ENCODE results near the gene ARRDC5. TPM values are rescaled to one million over a fixed set of nuclear protein-coding genes. Genes with fewer than 3 reads are reported as not detected.
A peak's percentile ranks its signal among the peaks of the same experiment; 100 is the strongest.

The ARRDC5 gene
- total RNA-seq, 1 donor from 2014 or later = 0.57 TPM

DNA sequence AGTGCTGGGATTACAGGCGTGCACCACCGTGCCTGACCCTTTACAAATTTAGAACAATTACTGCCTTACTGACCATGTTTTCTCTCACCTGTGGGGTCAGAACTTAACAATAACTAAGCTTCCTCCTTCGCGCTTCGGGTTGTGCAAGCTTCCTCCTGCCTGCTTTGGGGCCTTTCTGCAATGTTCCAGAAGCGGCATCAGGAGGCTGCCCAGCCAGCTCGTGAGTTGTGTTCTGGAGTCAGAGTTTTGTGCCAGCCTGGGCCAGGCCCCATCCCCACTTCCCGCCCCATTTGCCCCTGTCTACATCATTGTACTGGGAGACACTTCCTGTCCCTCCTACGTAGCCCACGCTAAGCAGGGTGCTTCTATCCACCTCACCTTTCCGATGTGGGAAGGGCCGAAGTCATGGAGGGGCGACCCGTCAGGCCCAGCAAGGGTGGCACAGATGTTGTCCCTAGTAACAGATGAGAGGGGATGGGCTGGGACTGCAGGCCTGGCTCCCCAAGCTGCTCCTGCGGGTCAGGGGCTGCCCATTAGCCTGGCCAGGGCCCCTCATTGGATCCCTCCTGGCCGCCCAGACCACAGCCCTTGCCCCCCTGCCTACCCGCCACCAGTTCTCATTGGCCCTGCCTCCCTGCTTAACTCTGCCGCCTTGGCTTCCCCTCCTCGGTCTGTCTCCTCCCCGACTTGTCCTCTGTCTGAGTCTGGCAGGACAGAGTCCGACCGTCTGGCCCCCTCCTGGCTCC, 20.0 kb upstream of the ARRDC5 start:
- Mint-ChIP-seq H3K9me3 (no peaks in the 10 kb centered on the region), H3K27ac (no peak overlapping the region), H3K4me1 (ENCODE audit: low read depth) (peaks cover 5% of the 10 kb centered on the region), H3K27me3 (ENCODE audit: insufficient read depth) (no peaks in the 10 kb centered on the region), H3K36me3 (ENCODE audit: low read depth) (peaks cover 13% of the 10 kb centered on the region), H3K4me3 (no peak overlapping the region)
- no peak for DNase-seq (ENCODE audit: low spot score)
- intact Hi-C loops (cut with micrococcal nuclease) = no loop called here

DNA sequence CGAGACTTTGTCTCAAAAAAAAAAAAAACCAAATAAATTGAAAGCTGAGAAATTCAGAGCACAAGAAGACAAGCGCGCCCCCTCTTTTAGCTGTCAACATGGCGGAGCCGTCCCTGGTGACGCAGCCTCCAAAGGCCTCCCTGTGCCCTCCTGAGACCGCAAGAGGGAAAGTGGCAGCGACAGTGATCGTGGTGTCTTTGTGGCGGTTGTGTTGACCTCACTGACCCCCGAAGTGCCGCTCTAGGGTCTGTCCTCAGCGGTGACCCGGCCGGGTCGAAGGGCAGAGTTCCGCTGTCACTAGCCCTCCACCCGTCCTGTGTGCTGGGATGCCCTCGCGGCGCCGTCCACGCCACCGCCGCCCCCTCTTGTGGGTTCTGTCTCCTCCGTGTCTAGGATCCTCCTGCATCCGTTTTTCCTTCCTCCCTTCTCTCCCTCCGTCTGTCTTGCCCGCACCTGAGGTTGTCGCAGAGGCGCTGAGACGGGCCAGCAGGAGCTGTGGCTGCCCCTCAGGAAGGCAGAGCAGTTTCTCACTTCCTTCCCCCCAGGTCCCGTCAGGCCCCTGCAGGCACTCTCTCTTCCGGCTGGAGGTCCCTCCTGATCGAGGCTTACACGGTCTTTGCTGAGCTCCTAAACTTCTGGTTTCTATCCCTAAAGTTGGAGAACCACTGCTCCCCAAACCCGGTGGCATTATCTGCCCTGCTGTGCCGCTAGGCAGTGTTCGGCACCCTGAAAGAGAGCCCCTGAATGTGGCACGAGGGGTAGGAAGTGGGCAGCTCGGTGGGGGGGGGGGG, 13.8 kb upstream of the ARRDC5 start:
- Mint-ChIP-seq H3K4me3 (peak overlapping the region; percentile 88), H3K27ac (peak overlapping the region; percentile 88), H3K9me3 (no peaks in the 10 kb centered on the region), H3K27me3 (ENCODE audit: insufficient read depth) (no peaks in the 10 kb centered on the region), H3K4me1 (ENCODE audit: low read depth) (peaks cover 54% of the 10 kb centered on the region), H3K36me3 (ENCODE audit: low read depth) (peaks cover 46% of the 10 kb centered on the region)
- intact Hi-C loops (cut with micrococcal nuclease) = no loop called here
- DNase-seq (ENCODE audit: low spot score) = no peak

DNA sequence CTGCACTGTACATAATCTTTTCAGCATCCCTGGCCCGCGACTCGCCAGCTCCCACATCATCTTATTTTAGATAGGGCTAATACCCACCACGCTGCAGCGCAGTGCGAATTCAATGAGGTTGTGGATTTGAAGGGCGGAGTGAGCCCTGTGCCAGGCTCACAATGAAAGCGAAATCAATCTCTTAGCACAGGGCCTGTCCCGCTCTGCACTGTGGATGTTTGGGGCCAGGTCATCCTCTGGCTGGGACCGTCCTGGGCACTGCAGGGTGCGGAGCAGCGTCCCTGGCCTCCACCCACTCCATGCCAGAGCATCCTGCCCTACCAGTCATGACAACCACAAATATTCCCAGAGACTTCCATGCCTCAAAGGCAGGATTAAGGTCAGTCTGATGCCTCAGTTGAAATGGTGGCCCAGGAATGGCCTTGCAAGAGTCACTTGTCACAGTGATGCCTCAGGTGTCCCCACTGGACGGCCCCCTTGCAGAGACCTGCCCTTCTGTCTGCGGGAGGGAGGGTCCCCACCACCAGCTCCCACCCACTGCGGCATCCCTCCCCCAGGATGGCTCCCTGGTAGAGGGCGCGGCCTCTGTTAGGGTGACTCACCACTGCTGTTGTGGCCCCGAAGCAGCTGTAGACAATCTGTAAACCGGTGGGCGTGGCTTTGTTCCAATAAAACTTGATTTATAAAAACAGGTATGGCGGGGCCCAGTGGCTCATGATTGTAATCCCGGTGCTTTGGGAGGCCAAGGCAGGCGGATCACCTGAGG, 12.2 kb upstream of the ARRDC5 start:
- Mint-ChIP-seq H3K27ac (peak overlapping the region; percentile 79), H3K4me3 (peak overlapping the region; percentile 88), H3K9me3 (no peaks in the 10 kb centered on the region), H3K36me3 (ENCODE audit: low read depth) (peaks cover 43% of the 10 kb centered on the region), H3K4me1 (ENCODE audit: low read depth) (peaks cover 54% of the 10 kb centered on the region), H3K27me3 (ENCODE audit: insufficient read depth) (no peaks in the 10 kb centered on the region)
- intact Hi-C loops (cut with micrococcal nuclease) = loop anchor here (1.0 to 5.0 kb wide), 3 partner anchors 48 to 193 kb away; partner anchors contain the start of genes DPP9 and PLIN3
- peak; percentile 73 for DNase-seq (ENCODE audit: low spot score)

DNA sequence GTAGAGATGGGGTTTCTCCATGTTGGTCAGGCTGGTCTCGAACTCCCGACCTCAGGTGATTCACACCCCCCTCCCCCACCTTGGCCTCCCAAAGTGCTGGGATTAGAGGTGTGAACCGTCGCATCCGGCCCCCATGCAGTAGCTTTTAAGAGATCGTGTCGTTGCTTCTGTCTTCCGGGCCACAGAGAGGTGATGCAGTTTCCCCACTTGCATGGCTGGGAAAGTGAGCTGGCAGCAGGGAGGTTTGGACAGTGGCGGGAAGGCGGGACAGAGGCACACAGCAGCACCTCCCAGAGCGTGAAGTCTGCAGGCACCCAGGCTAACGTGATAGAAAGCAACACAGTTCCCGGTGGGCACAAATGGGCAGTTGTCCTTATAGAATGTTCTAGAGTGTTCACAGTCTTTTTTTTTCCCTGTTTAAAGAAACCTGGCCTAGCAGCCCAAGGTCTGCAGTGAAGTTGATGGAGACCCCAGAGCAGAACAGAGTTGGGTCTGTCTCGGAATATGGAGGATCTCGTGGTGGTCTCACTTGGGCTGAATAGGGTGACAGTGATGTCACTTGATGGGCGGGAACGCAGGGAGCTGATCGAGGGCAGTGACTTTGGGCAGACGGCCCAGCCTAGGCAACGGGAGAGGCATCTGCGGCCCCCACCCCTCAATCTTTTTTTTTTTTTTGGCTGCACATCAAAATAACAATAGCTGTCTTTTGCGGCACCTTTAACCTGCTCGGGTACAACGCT, 11.5 kb upstream of the ARRDC5 start:
- no peak for DNase-seq (ENCODE audit: low spot score)

DNA sequence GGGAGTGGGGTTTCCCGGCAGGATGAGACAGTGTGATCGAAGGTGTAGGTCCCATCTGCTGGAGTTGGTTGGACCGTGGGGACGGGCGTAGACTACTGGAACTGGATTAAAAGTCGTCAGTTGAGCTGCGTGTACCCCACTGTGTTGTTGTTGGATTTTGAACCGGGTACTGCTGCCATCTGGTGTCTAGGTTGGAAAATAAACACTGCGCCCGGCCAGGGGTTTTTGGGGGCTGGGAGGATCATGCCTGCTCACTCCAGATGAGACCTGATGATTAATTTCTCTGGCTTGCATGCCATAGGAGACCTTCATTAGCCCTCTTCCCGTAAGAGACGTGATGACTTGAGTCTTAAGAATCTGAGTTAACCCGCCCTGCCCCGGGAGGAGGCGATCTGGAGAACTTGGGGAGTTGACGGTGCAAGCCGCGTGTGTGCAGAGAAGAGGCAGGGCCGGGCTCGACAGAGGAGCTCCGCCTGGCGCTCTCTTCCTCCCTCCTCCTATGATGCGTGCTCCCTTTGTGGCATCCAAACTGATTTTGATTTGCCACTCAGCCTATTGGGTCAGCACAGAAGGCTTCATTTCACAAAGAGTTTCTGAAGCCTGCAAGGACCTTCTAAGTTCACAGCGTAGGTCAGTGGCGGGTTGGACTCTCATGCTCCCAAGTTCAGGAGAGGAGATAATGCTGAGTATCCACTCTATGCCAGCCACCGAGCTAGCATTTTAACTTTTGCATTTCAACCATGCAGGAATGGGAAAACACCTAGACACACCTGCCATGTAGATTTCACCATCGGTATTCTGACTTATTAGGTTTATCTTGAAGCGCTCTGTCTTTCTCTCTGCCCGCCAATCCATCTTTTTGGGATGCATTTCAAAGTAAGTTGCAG, 9.3 kb upstream of the ARRDC5 start:
- H3K9me3 Mint-ChIP-seq = no peaks in the 10 kb centered on the region
- no peaks in the 10 kb centered on the region for H3K27me3 Mint-ChIP-seq (ENCODE audit: insufficient read depth)
- peak overlapping the region; percentile 89 for H3K4me3 Mint-ChIP-seq
- H3K36me3 Mint-ChIP-seq (ENCODE audit: low read depth) = peaks cover 39% of the 10 kb centered on the region
- H3K27ac Mint-ChIP-seq = peak overlapping the region; percentile 79
- intact Hi-C loops (cut with micrococcal nuclease) = loop anchor here (1.0 to 5.0 kb wide), 3 partner anchors 40 to 190 kb away; partner anchors contain the start of gene DPP9
- DNase-seq (ENCODE audit: low spot score) = peak; percentile 62
- H3K4me1 Mint-ChIP-seq (ENCODE audit: low read depth) = peaks cover 54% of the 10 kb centered on the region

More for the DNA sequence above, 11.5 kb upstream of the ARRDC5 start:
- Mint-ChIP-seq H3K27ac (peak overlapping the region; percentile 79), H3K36me3 (ENCODE audit: low read depth) (peaks cover 41% of the 10 kb centered on the region), H3K4me1 (ENCODE audit: low read depth) (peaks cover 54% of the 10 kb centered on the region), H3K4me3 (peak overlapping the region; percentile 88), H3K27me3 (ENCODE audit: insufficient read depth) (no peaks in the 10 kb centered on the region), H3K9me3 (no peaks in the 10 kb centered on the region)
- intact Hi-C loops (cut with micrococcal nuclease) = loop anchor here (5.0 kb wide), 1 partner anchor 192 kb away; the partner anchor contains the start of gene DPP9

DNA sequence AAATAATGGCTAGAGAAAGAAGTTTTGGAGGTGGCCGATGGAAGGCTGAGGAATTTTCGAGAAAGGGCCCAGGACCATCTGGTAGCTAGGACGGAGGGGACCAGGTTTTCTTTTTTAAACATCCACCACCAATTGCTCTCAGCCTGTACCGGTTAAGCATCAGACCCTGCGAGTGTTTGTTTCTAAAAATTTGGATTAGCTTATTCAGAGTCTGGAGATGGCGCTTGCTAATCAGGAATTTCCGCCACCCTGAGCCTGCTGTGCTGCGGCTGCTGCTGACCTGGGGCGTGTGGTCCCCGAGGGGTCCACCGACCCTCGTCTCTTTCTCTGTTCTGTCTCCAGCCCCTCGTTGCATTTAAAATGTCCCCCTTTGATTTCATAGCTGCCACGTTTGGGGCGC, 8.6 kb upstream of the ARRDC5 start:
- Mint-ChIP-seq H3K27ac (peak overlapping the region; percentile 79), H3K27me3 (ENCODE audit: insufficient read depth) (no peaks in the 10 kb centered on the region), H3K4me1 (ENCODE audit: low read depth) (peaks cover 49% of the 10 kb centered on the region), H3K36me3 (ENCODE audit: low read depth) (peaks cover 35% of the 10 kb centered on the region), H3K4me3 (peak overlapping the region; percentile 89), H3K9me3 (no peaks in the 10 kb centered on the region)
- DNase-seq (ENCODE audit: low spot score) = no peak
- intact Hi-C loops (cut with micrococcal nuclease) = loop anchor here (1.0 to 5.0 kb wide), 3 partner anchors 39 to 189 kb away; partner anchors contain the start of gene DPP9

DNA sequence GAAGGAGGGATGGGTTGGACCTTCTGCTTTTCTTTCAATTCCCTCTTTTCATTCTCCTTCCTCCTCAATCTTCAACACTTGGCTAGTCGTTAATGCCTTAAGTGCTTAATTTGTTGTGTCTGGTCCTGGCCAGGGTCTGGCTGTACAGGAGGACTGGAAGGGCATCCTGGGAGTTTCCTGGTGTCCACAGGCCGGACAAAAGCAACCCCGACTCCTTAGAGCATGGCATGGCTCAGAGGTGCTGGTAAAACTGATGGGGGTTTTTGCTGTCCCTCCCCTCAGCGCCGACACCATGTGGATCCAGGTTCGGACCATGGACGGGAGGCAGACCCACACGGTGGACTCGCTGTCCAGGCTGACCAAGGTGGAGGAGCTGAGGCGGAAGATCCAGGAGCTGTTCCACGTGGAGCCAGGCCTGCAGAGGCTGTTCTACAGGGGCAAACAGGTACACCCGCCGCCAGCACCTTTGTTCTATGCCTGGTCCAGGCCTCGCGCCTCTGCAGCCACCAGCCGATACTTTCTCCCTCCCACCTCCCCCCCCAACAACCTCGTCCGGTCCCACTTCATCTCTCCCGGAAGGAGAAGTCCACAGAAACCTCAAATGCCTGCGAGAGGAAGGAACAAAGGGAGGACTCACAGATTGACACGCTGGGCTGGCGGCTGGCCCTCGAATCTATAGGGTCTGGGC, 8.0 kb upstream of the ARRDC5 start:
- DNase-seq (ENCODE audit: low spot score) = no peak
- Mint-ChIP-seq H3K4me3 (peak overlapping the region; percentile 89), H3K4me1 (ENCODE audit: low read depth) (peaks cover 43% of the 10 kb centered on the region), H3K9me3 (no peaks in the 10 kb centered on the region), H3K27me3 (ENCODE audit: insufficient read depth) (no peaks in the 10 kb centered on the region), H3K36me3 (ENCODE audit: low read depth) (peaks cover 31% of the 10 kb centered on the region), H3K27ac (peak overlapping the region; percentile 84)
- intact Hi-C loops (cut with micrococcal nuclease) = loop anchor here (1.0 to 5.0 kb wide), 5 partner anchors 38 to 188 kb away; partner anchors contain the start of genes DPP9 and PLIN3

DNA sequence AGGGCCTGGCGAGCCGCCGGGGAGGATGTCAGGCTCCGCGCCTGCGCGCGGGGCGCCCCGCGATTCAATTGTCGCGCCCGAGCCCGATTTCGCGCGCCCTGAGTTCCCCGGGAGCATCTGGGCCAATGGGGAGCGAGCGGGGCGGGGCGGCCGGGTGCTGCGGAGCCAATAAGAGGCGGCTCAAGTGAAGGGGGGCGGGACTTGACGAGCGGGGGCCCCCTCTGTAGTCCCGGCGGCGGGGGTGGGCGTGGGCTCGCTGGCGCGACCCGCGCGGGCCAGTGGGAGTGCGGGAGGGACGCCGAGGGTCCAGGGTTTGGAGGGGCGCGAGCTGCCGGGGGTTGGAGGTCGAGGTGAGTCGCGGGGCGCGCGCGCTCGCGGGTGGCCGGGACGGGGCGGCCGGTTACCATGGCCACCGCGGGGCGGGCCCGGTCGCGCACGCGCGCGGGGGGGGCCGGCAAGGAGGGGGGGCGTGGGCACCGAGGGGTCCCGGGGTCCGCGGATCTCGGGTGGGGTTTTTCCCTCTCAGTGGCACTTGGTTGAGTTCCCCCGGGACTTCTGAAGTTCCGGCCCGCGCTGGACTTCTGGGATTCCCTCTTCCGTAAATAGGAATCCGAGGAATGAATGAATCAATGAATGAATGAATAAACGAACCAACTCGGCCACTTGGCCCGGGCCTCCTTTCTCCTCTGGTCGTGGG, 7.3 kb upstream of the ARRDC5 start:
- DNase-seq (ENCODE audit: low spot score) = peak; percentile 92
- Mint-ChIP-seq H3K4me1 (ENCODE audit: low read depth) (peaks cover 36% of the 10 kb centered on the region), H3K4me3 (peak overlapping the region; percentile 89), H3K27me3 (ENCODE audit: insufficient read depth) (no peaks in the 10 kb centered on the region), H3K9me3 (no peaks in the 10 kb centered on the region), H3K27ac (peak overlapping the region; percentile 84), H3K36me3 (ENCODE audit: low read depth) (peaks cover 26% of the 10 kb centered on the region)
- intact Hi-C loops (cut with micrococcal nuclease) = loop anchor here (1.0 to 5.0 kb wide), 3 partner anchors 43 to 188 kb away; partner anchors contain the start of genes DPP9 and PLIN3

DNA sequence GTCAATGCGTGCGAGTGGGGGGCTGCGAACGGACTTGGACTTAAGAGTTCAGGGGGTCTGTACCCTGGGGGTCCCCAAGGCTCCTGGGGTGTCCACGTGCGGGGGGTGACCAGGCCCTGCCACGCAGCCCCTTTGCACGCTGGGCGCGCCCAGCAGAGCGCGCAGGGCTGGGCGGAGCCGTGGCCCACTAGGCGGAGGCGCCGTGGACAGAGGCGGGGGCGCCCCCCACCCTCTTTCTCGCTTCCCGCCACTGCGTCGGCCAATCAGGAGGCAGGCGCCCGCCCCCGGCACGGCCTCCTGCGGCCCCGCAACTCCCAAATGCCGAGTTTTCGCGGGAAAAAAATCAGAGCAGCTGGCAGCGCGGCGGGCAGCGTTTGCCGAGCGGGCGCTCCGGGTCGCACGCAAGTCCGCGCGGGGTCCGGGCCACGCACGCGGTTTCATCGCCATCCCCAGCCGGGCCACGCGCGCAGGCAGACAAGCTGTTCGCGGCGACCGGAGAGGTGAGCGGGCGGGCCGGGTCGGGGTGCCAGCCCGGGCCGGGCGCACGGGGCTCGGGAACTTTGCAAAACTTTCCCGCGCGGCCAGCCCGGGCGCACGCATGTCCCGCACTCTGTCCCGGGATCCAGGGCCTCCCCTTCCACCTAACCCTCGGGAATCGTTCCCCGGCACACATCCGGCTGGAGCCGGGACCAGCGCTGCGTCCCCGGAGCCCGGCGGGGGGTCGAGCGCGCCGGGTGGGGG, 6.6 kb upstream of the ARRDC5 start, which contains the start of gene UHRF1:
Gene UHRF1, plus strand, starts transcription at position 346 of the 741 bp plus-strand sequence. CDS start 1,385 bp downstream, outside the sequence.
- Mint-ChIP-seq H3K9me3 (no peaks in the 10 kb centered on the region), H3K36me3 (ENCODE audit: low read depth) (peaks cover 20% of the 10 kb centered on the region), H3K27me3 (ENCODE audit: insufficient read depth) (no peaks in the 10 kb centered on the region), H3K27ac (peak within 1 kb of the TSS; percentile 84), H3K4me1 (ENCODE audit: low read depth) (peaks cover 29% of the 10 kb centered on the region), H3K4me3 (peak within 1 kb of the TSS; percentile 89)
- peak; percentile 57 for DNase-seq (ENCODE audit: low spot score)
- intact Hi-C loops (cut with micrococcal nuclease) = no loop called here

DNA sequence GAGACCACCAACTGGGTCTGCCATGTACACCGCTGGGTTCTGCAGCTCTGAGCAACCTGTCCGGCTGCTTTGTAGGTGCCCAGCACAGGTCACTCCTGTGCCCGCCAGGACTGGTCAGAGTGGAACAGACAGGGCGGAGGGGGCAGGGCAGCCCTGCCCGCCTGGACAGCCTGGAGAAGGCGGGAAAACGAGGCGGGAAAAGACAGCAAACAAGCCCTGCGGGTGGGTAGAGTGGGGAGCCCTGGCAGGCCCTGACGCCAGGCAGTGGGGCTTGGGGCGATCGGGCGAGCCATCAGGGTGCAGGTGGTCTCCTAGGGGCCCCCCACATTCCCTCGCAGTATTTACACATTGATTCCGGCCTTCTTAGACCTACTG, 6.1 kb upstream of the ARRDC5 start:
- DNase-seq (ENCODE audit: low spot score) = no peak
- intact Hi-C loops (cut with micrococcal nuclease) = no loop called here
- Mint-ChIP-seq H3K9me3 (no peaks in the 10 kb centered on the region), H3K4me1 (ENCODE audit: low read depth) (peaks cover 23% of the 10 kb centered on the region), H3K27me3 (ENCODE audit: insufficient read depth) (no peaks in the 10 kb centered on the region), H3K4me3 (peak overlapping the region; percentile 70), H3K27ac (no peak overlapping the region), H3K36me3 (ENCODE audit: low read depth) (peaks cover 15% of the 10 kb centered on the region)
